Activated CD8-positive, alpha-beta memory T cell treated with anti-CD3 and anti-CD28 coated beads for 36 hours (primary cell): ENCODE results near the gene CEP112. TPM values are rescaled to one million over a fixed set of nuclear protein-coding genes. Genes with fewer than 3 reads are reported as not detected.

Experiments
- CTCF ChIA-PET: fragments of 350-600 bp; sonication (Branson Sonifier 250); formaldehyde crosslinking; loops from one replicate; lab custom pipeline; 2021; ENCODE audit warnings: antibody characterized with exemption; lab: Charles Lee
- POLR2A ChIA-PET: fragments of 350-600 bp; sonication (Branson Sonifier 250); formaldehyde crosslinking; loops from one replicate; lab custom pipeline; 2021; ENCODE audit warnings: antibody characterized with exemption; lab: Charles Lee
- total RNA-seq, 2 experiments: library from RNA; stranded (reverse); gene quantifications; one replicate each; pipeline ENCODE4 v1.2.3, GENCODE V29; 2021

CEP112 gene
- total RNA-seq, 2 experiments from 2014 or later = 1.8 to 2.8 TPM

DNA sequence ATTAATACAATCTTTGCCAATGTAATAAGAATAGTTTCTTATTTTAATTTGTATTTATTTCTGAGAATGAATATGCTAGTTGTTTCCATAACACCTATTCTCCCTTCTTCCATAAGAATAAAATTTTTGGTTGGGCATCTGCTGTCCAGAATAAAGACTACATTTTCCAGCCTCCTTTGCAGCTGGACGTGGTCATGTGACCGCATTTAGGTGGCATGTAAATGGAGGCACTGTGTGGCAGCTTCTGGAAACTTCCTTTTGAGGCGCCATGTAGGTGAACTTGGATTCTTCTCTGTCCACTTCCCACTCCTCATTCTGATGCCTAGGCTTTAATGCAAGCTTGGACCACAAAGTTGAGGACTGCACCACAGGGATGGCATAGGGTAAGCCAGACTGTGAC is 415.0 kb downstream of the CEP112 start:
- ChIA-PET POLR2A (no interaction called here), CTCF (interaction anchor here (1.3 kb wide), 1 partner anchor 121 kb away, joined by 3 read pairs; no protein-coding TSS in a partner anchor)

GRCh38 chr17:65774787-65775186 is 417.1 kb downstream of the CEP112 start:
- ChIA-PET POLR2A (no interaction called here), CTCF (no interaction called here)

GRCh38 chr17:65772989-65773388 is 418.9 kb downstream of the CEP112 start:
- ChIA-PET CTCF (no interaction called here), POLR2A (no interaction called here)

- CTCF ChIA-PET = no interaction called here
- POLR2A ChIA-PET = no interaction called here
Observed at GRCh38 chr17:65771704-65772103, 420.2 kb downstream of the CEP112 start.

DNA sequence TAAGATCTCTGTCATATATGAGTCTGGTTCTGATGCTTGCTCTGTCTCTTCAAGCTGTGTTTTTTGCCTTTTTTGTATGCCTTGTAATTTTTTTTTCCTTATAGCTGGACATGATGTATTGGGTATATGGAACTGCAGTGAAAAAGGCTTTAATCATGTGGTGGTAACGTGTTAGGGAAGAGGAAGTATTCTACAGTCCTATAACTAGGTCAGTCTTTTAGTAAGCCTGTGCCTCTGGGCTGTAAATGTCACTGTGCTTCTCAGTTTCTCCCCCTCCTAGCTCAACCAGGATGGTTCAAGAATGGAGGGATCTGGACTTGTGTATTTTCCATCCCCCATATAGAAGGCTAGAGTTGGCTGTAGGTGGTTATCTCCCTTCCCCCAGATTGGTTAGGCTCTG is 428.1 kb downstream of the CEP112 start:
- POLR2A ChIA-PET = no interaction called here

DNA sequence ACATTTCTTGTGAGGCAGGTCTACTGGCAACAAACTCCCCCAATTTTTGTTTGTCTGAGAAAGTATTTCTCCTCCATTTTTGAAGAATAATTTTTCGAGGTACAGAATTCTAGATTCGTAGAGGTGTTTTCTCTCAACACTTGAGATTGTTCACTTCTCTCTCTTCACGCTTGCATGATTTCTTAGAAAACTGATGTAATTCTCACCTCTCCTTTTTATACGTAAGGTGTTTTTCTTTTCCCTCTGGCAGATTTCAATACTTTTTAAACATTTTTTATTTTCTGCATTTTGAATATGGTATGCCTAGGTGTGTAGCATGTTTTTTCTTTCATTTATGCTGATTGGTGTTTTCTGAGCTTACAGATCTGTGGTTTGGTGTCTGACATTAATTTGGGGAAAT is 429.0 kb downstream of the CEP112 start:
- ChIA-PET CTCF (no interaction called here), POLR2A (no interaction called here)

More for the DNA sequence above, 428.1 kb downstream of the CEP112 start:
- CTCF ChIA-PET = no interaction called here

GRCh38 chr17:65759532-65759931 is 432.4 kb downstream of the CEP112 start:
- ChIA-PET CTCF (no interaction called here), POLR2A (no interaction called here)

DNA sequence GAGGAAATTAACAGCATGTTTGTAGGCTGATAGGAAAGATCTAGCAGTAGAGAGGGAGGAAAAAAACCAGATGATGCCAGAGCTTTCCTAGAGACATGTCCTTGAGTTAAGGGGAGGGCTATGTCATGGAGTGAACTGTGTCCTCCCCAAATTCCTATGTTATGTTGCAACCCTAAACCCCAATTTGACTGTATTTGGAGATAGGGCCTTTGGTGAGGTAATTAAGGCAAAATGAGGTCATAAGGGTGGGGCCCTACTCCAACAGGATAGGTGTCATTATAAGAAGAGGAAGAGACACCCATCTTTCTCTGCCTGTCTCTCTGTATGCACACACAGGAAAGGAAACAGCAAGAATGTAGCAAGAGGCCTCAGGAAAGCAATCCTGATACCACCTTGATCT is 435.2 kb downstream of the CEP112 start:
- ChIA-PET CTCF (no interaction called here), POLR2A (no interaction called here)

DNA sequence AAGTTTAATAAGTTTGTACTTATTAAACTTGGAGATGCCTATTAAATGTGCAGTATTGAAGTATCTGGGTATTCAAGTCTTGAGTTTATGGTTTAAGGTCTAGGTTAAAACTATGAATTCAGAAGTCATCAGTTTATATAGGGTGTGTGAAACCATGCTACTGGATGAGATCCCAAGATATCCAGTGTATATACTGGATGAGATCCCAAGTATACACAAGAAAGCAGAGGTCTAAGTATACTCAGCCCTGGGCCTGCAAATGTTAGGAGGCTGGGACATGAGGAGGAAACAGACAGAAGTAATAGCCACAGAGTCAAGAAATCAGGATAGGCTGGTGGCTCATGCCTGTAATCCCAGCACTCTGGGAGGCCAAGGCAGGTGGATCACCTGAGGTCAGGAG is 436.1 kb downstream of the CEP112 start:
- CTCF ChIA-PET = interaction anchor here (0.7 kb wide), 1 partner anchor 99 kb away, joined by 5 read pairs; no protein-coding TSS in a partner anchor
- POLR2A ChIA-PET = no interaction called here

- ChIA-PET CTCF (no interaction called here), POLR2A (no interaction called here)
Observed at GRCh38 chr17:65754630-65755029, 437.3 kb downstream of the CEP112 start.

DNA sequence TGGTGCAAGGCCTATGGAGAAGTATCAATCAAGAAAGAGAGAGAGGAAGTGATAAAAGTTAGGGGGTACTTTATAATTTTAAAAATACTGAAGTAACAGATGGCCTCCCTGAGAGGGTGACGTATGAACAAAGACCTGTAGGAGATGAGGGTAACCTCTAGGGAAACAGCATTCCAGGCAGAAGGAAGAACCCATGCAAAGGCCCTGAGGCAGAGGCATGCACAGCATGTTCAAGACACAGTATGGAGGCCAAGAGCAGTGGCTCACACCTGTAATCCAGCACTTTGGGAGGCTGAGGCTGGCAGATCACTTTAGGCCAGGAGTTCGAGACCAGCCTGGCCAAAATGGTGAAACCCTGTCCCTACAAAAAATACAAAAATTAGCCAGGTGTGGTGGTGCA is 437.9 kb downstream of the CEP112 start:
- CTCF ChIA-PET = no interaction called here

DNA sequence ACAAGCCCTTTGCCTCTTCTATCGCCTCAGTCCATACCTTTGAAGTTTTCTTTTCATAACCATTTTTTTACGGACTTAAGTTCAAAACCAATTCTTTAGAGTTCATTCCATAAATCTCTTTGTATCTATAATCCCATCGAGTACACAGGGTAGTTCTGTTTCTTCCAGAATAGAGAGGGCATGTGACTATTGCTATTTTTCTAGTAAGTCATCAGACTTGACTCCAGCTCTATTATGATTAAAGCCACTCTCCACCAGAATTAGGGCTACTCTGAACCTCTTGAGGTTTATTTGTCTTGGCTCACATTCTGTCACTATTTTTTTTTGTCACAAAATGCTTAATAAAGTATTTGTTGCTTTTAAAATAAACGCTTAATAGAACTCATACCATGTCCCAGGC is 438.6 kb downstream of the CEP112 start:
- ChIA-PET CTCF (no interaction called here), POLR2A (no interaction called here)

More for the DNA sequence above, 437.9 kb downstream of the CEP112 start:
- POLR2A ChIA-PET = no interaction called here

DNA sequence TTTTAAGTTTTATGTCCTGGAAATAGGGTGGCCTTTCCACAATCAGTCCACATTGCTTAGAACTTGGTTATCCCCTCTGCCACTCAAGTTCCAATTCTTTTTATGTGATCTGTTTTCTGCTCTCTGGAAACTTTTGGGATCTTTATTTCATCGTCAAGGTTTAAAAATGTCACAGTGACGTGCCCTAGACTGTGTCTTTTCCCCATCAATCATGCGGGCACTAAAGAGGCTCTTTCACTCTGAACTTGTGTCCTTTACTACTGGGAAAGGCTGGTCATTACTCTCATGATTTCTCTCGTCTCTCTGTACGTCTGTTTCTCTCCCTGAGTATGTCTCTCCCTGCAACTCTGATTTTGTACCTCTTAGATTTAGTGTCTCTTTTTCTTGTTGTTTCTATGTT is 440.7 kb downstream of the CEP112 start:
- CTCF ChIA-PET = no interaction called here
- POLR2A ChIA-PET = no interaction called here

- CTCF ChIA-PET = no interaction called here
- POLR2A ChIA-PET = no interaction called here
Observed at GRCh38 chr17:65750631-65751115, 441.3 kb downstream of the CEP112 start.

- POLR2A ChIA-PET = no interaction called here
- CTCF ChIA-PET = no interaction called here
Observed at GRCh38 chr17:65750166-65750565, 441.8 kb downstream of the CEP112 start.

DNA sequence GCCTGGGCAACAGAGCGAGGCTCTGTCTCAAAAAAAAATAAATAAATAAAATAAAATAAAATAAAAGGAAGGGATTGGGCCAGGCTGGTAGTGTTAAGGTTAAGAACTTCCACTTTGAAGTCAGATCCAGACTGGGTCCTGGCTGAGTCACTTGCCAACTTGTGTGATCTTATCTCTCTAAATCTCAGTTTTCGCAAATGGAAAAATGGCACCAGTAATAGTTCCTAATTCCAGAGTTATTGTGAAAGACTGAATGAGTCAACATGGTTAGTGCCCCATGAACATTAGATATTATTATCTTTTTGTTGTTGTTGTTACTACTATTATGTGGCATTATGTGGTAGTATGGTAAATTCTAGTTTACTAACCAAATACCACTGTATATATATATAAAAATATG is 442.5 kb downstream of the CEP112 start:
- ChIA-PET CTCF (no interaction called here), POLR2A (no interaction called here)

- ChIA-PET POLR2A (no interaction called here), CTCF (no interaction called here)
Observed at GRCh38 chr17:65745241-65745640, 446.7 kb downstream of the CEP112 start.

- POLR2A ChIA-PET = no interaction called here
- CTCF ChIA-PET = no interaction called here
Observed at GRCh38 chr17:65743308-65743655, 448.7 kb downstream of the CEP112 start.

DNA sequence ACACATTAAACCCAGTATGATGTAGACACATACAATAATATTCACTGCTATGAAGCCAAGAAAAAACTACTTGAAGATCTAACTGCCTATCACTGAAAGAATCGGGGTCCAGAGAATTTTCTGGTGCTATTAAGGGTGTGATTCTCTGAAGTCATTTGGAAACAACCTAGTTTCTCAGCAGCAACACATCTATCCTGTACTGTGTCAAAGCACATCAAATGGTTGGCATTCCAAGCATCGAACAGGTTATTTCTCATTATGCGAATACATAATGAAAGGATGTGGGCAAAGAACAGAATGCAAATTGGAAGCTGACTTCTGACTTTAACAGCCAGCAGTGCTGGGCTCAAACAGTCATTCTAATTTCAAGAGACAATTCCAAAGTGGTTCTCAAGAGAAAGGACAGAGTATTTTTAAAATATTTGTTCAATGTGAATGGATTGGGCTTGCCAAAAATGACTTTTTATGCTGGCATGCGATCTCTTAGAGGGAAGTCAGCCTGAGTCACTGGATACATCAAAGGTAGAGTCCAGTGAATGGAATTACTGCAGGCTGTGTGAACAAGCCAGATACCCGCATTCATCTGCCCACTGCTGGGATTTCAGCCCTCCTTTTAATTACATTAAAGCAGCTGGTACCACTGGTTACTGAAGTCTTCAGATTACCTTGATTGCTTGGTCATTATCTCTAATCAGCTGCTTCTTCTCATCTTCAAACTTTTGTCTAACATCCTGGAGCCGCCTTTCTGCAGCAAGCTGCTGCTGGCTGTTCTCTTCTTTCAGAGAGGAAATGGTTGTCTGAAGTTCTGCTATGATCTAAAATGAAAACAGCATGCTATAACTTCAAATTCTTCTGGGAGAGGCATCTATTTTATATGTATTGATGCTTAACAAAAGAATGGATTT is 449.3 kb downstream of the CEP112 start:
- CTCF ChIA-PET = interaction anchor here (1.2 kb wide), 1 partner anchor 15 kb away, joined by 3 read pairs; no protein-coding TSS in a partner anchor
- POLR2A ChIA-PET = no interaction called here

GRCh38 chr17:65741710-65742109 is 450.2 kb downstream of the CEP112 start:
- CTCF ChIA-PET = interaction anchor here (1.2 kb wide), 1 partner anchor 14 kb away, joined by 3 read pairs; no protein-coding TSS in a partner anchor
- POLR2A ChIA-PET = no interaction called here

DNA sequence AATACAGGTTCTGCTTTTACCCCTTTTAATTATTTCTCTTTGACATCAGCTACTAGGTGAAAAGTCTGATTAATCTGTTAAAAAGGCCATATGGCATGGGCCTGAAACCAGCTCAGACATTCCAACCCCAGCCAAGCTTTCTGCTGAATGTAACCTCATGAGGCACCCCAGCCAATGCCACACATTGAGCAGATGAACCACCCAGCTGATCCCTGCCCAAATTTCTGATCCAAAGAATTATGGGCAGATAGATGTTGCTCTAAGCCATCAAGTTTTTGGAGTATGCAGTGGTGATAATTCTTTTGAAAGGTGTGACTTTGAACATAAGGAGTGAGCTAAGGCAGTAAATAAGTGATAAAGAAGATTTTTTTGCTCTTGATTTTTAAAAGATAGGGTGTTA is 452.9 kb downstream of the CEP112 start:
- ChIA-PET POLR2A (no interaction called here), CTCF (no interaction called here)
